MM.1S (cell line): ENCODE data around the gene GCGR.
A peak's percentile ranks its signal among the peaks of the same experiment; 100 is the strongest.

Experiments
- DNase-seq: peaks from one replicate; pipeline ENCODE4 v3.0.0-alpha.2; 2015
- H2AFZ ChIP-seq: fragments of 300-600 bp; sonication (generic); 2 replicates; pipeline ENCODE4 v1.6.0; 2016; ENCODE audit warnings: antibody characterized with exemption, low read length
- H3F3A ChIP-seq: fragments of 300-600 bp; sonication (generic); 2 replicates; pipeline ENCODE4 v1.6.1; 2016; ENCODE audit warnings: mild to moderate bottlenecking, antibody characterized with exemption, low read length, moderate library complexity, mixed read lengths; ENCODE audit not compliant: insufficient read depth
- H3K27ac ChIP-seq: fragments of 300-600 bp; sonication (generic); 2 replicates; pipeline ENCODE4 v1.5.1; 2016; ENCODE audit warnings: mild to moderate bottlenecking, low read length
- H3K27me3 ChIP-seq: fragments of 300-600 bp; sonication (generic); replicated peaks from 2 replicates; pipeline ENCODE4 v1.6.0; 2016; ENCODE audit warnings: low read length; ENCODE audit not compliant: insufficient read depth
- H3K36me3 ChIP-seq: fragments of 300-600 bp; sonication (generic); replicated peaks from 2 replicates; pipeline ENCODE4 v1.6.1; 2016; ENCODE audit warnings: mild to moderate bottlenecking, low read length, mixed read lengths; ENCODE audit not compliant: insufficient read depth
- H3K4me1 ChIP-seq: fragments of 300-600 bp; sonication (generic); 2 replicates; pipeline ENCODE4 v1.6.1; 2016; ENCODE audit warnings: low read length, mixed read lengths
- H3K4me2 ChIP-seq: fragments of 300-600 bp; sonication (generic); 2 replicates; pipeline ENCODE4 v1.6.0; 2016; ENCODE audit warnings: low read depth, low read length
- H3K4me3 ChIP-seq: fragments of 300-600 bp; sonication (generic); 2 replicates; pipeline ENCODE4 v1.5.1; 2016; ENCODE audit warnings: low read length, mixed read lengths
- H3K79me2 ChIP-seq: fragments of 300-600 bp; sonication (generic); 2 replicates; pipeline ENCODE4 v1.6.1; 2016; ENCODE audit warnings: mixed run types, low read length, mixed read lengths
- H3K9ac ChIP-seq: fragments of 300-600 bp; sonication (generic); 2 replicates; pipeline ENCODE4 v1.6.1; 2016; ENCODE audit warnings: low read length, mixed read lengths
- H3K9me2 ChIP-seq: fragments of 300-600 bp; sonication (generic); replicated peaks from 2 replicates; pipeline ENCODE4 v1.6.1; 2016; ENCODE audit warnings: mild to moderate bottlenecking, low read length, mixed read lengths; ENCODE audit not compliant: insufficient read depth
- H3K9me3 ChIP-seq: fragments of 300-600 bp; sonication (generic); replicated peaks from 2 replicates; pipeline ENCODE4 v1.6.1; 2016; ENCODE audit warnings: mild to moderate bottlenecking, low read length, mixed read lengths; ENCODE audit not compliant: insufficient read depth
- H4K20me1 ChIP-seq: fragments of 300-600 bp; sonication (generic); 2 replicates; pipeline ENCODE4 v1.6.1; 2016; ENCODE audit warnings: mild to moderate bottlenecking, low read length, moderate library complexity, mixed read lengths; ENCODE audit not compliant: insufficient read depth
- EZH2 ChIP-seq: fragments of 300-600 bp; sonication (generic); optimal IDR thresholded peaks from 2 replicates; pipeline ENCODE3; 2017; ENCODE audit warnings: low read depth, mild to moderate bottlenecking, antibody characterized with exemption, low read length, mixed read lengths
- EZH2phosphoT487 ChIP-seq: fragments of 300-600 bp; sonication (generic); IDR thresholded peaks from 2 replicates; pipeline ENCODE4 v1.6.1; 2018; ENCODE audit warnings: antibody characterized with exemption, low read length
- TF ChIP-seq, protein P1 (sequence below): fragments of 300-600 bp; sonication (generic); IDR thresholded peaks from 2 replicates; pipeline ENCODE4 v1.5.1; 2016; ENCODE audit warnings: antibody characterized with exemption, low read length, mixed read lengths

Gene GCGR

DNA sequence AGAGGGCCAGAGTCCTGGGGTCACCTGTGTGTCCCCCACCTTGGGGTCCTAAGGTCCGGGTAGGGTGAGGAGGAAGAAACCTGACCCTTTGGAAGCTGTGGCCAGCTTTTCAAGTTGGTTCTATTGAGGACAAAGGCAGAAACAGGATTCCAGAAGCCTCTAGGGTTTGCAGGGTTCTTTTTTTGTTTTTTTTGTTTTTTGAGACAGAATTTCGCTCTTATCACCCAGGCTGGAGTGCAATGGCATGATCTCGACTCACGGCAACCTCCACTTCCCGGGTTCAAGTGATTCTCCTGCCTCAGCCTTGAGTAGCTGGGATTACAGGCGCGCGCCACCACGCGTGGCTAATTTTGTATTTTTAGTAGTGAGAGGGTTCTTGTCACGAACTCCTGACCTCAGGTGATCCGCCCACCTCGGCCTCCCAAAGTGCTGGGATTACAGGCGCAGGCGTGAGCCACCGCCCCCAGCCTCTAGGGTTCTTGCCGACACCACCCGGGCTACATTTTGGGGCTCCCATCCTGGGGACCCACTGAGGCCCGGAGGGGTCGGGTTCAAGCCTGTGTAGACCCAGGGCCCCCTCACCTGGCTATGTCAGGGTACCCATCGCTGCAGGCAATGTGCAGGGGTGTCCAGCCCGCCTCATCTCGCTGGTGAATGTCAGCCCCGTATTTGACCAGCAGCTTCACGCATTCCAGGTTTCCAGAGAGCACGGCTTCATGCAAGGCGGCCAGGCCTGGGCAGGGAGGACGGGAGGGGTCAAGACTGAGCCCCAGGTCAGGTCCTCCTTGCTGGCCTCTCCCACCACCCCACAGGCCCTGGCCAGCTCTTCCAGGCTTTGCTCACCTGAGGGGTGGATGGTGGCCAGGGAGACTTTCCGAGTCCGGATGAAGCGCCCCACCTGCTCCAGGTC lies 30.2 kb downstream of the GCGR start:
- peak overlapping the region; percentile 56 for H2AFZ ChIP-seq
- no peak overlapping the region for H3K27ac ChIP-seq
- no peak for TF ChIP-seq EZH2
- no peaks in the 10 kb centered on the region for H3K9me2 ChIP-seq
- no peaks in the 10 kb centered on the region for H4K20me1 ChIP-seq
- DNase-seq: no peak
- H3K9ac ChIP-seq: no peak overlapping the region; the same call in 1 of the 2 replicates
- H3K79me2 ChIP-seq: peaks cover 11% of the 10 kb centered on the region
- H3K4me3 ChIP-seq: peak overlapping the region; percentile 71
- H3K9me3 ChIP-seq: no peaks in the 10 kb centered on the region
- H3K4me2 ChIP-seq: peak overlapping the region; percentile 75
- no peaks in the 10 kb centered on the region; the same call in 1 of the 2 replicates for H3K27me3 ChIP-seq
- H3K36me3 ChIP-seq: no peaks in the 10 kb centered on the region
- H3F3A ChIP-seq: peaks cover 16% of the 10 kb centered on the region
- peaks cover 14% of the 10 kb centered on the region for H3K4me1 ChIP-seq

DNA sequence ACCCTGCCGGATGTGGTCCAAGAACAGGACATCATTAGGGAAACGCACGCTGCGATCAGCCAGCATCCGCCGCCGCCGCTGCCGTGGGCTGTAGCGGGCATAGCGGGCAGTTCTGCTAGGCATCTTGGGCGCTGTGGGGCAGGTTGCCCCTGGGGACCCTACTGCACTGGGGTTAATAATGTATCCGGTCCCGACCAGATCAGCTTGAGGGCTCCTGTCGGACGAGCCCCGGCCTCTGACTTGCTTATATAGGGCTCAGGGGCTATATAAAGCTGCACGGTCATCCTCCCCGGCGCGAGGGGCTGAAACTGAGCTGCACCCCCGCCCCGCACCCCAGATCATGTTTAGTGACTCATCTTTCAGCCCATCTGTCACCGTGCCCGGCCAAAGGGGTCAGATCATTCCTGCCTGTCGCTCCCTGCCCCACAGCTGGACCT lies 30.9 kb downstream of the GCGR start, which contains the start of gene PPP1R27:
TSS of gene PPP1R27 (minus strand) at position 220 of the 437 bp plus-strand sequence. CDS start at position 123, 97 bp downstream.
- TF ChIP-seq EZH2 (no peak), EZH2phosphoT487 (no peak)
- TF ChIP-seq, protein P1, sequence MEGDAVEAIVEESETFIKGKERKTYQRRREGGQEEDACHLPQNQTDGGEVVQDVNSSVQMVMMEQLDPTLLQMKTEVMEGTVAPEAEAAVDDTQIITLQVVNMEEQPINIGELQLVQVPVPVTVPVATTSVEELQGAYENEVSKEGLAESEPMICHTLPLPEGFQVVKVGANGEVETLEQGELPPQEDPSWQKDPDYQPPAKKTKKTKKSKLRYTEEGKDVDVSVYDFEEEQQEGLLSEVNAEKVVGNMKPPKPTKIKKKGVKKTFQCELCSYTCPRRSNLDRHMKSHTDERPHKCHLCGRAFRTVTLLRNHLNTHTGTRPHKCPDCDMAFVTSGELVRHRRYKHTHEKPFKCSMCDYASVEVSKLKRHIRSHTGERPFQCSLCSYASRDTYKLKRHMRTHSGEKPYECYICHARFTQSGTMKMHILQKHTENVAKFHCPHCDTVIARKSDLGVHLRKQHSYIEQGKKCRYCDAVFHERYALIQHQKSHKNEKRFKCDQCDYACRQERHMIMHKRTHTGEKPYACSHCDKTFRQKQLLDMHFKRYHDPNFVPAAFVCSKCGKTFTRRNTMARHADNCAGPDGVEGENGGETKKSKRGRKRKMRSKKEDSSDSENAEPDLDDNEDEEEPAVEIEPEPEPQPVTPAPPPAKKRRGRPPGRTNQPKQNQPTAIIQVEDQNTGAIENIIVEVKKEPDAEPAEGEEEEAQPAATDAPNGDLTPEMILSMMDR: no peak
- no peak within 1 kb of the TSS for H3K9ac ChIP-seq
- peaks cover 11% of the 10 kb centered on the region for H3K79me2 ChIP-seq
- H3F3A ChIP-seq: peaks cover 16% of the 10 kb centered on the region
- no peaks in the 10 kb centered on the region for H3K9me3 ChIP-seq
- H4K20me1 ChIP-seq: no peaks in the 10 kb centered on the region
- no peaks in the 10 kb centered on the region; the same call in 1 of the 2 replicates for H3K27me3 ChIP-seq
- peak within 1 kb of the TSS; percentile 71 for H3K4me3 ChIP-seq
- H3K9me2 ChIP-seq: no peaks in the 10 kb centered on the region
- no peaks in the 10 kb centered on the region for H3K36me3 ChIP-seq
- peak within 1 kb of the TSS; percentile 75 for H3K4me2 ChIP-seq
- no peak within 1 kb of the TSS for H3K27ac ChIP-seq
- peaks cover 14% of the 10 kb centered on the region for H3K4me1 ChIP-seq
- H2AFZ ChIP-seq: peak within 1 kb of the TSS; percentile 56
- DNase-seq: no peak

DNA sequence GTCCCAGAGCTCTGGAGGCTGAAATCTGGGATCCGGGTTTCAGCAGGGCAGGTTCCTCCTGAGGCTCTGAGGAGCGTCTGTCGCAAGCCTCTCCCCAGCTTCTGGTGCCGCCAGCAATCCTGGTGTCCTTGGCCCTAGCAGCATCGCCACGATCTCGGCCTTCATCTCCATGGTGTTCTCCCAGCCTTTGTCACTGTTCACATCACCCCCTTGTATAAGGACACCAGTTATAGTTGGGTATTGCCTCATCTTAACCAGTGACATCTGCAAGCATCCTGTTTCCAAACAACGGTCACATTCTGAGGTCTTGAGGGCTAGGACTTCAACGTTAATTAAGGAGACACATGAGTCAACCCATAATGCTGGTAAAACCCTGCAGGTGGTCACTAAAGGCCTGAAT lies 33.7 kb downstream of the GCGR start:
- Histone ChIP-seq H3K27me3 (no peaks in the 10 kb centered on the region; the same call in 1 of the 2 replicates), H3K4me3 (no peak overlapping the region), H4K20me1 (no peaks in the 10 kb centered on the region), H3F3A (0 out of 2 replicates have a peak, but pooled peaks cover 6% of the 10 kb centered on the region), H3K4me1 (peaks cover 5% of the 10 kb centered on the region; the same call in 1 of the 2 replicates), H3K79me2 (no peaks in the 10 kb centered on the region), H3K36me3 (no peaks in the 10 kb centered on the region), H3K9ac (no peak overlapping the region), H3K9me3 (no peaks in the 10 kb centered on the region), H3K27ac (no peak overlapping the region), H3K9me2 (no peaks in the 10 kb centered on the region), H3K4me2 (no peak overlapping the region), H2AFZ (no peak overlapping the region)
- TF ChIP-seq EZH2 (no peak), EZH2phosphoT487 (no peak)
- TF ChIP-seq, protein P1: no peak
- DNase-seq: no peak
